ENCODE results near the gene PCED1A. TPM values are rescaled to one million over a fixed set of nuclear protein-coding genes. Genes with fewer than 3 reads are reported as not detected.

PCED1A gene
- total and polyA plus RNA-seq, 2 of the 13 experiments (the other 11 are each of a cell fraction or from before 2014, with no cell fraction given) = 40.1 to 84.2 TPM

- Histone ChIP-seq H3K4me3 (replicated peaks in 1 of 3; ENCODE audit: insufficient read depth in 1 of 3, low read depth in 2 of 3, low read length in 3 of 3) (no peak within 1 kb of the TSS), H3K4me2 (ENCODE audit: low read depth, low read length) (no peak within 1 kb of the TSS), H3K36me3 (replicated peaks in 1 of 2; ENCODE audit: control insufficient read depth in 1 of 2, insufficient read depth in 2 of 2, low read length in 2 of 2) (no peaks in the 10 kb centered on the region), H3K27ac (ENCODE audit: extremely low read length, insufficient read depth, low read length) (no peak within 1 kb of the TSS), H2AFZ (ENCODE audit: low read length) (no peak within 1 kb of the TSS), H3K9ac (ENCODE audit: insufficient read depth, low read depth, low read length) (no peak within 1 kb of the TSS), H3K9me3 (ENCODE audit: low read length) (0 out of 2 replicates have a peak, but pooled peaks cover 5% of the 10 kb centered on the region), H3K4me1 (ENCODE audit: insufficient read depth, low read length) (no peaks in the 10 kb centered on the region), H3K27me3 (ENCODE audit: control insufficient read depth in 1 of 2, insufficient read depth in 2 of 2, low read length in 2 of 2) (peaks cover 0 to 66% of the 10 kb centered on the region in 2 experiments; a peak in 4 of 5 replicates), H4K20me1 (ENCODE audit: insufficient read depth, low read length) (no peaks in the 10 kb centered on the region), H3K79me2 (ENCODE audit: insufficient read depth, low read length) (no peaks in the 10 kb centered on the region)
- no TSS peak for BruUV-seq (replicated peaks)
- in situ Hi-C loops (cut with HindIII; ENCODE audit: extremely low pct_ligation_motif_present, low pct_unique_long_range_greater_than_20kb) (no loop called here), intact Hi-C loops (cut with micrococcal nuclease; ENCODE audit: unreplicated experiment) (no loop called here)
- no peak for TF ChIP-seq ZMYM4 (CRISPR knock-in tag; IDR thresholded peaks at IDR 0.05)
- TF ChIP-seq HES4 (CRISPR knock-in tag; IDR thresholded peaks at IDR 0.05; ENCODE audit: borderline replicate concordance) = peak; percentile 25; the same call in 1 of the 2 replicates
- DNase-seq (ENCODE audit: low spot score) (no peak), ATAC-seq (no peak), FAIRE-seq (no peak)
- WGBS (ENCODE audit: low lambda C conversion rate) = 1% methylated on average over 5 of the region's 5 CpGs
- CTCF ChIA-PET (ENCODE audit: low intra/inter-chr PET ratio, low total read pairs) = no interaction called here
- POLR2A ChIA-PET = no interaction called here
Measured at GRCh38 chr20:2814587-2815051, 25.8 kb downstream of the PCED1A start, which contains the start of gene C20orf141. C20orf141 (plus strand) TSS chr20:2814987; CDS start chr20:2815185, 198 bp downstream.

GRCh38 chr20:2814076-2814475 lies 26.4 kb downstream of the PCED1A start:
- intact Hi-C loops (cut with micrococcal nuclease; ENCODE audit: unreplicated experiment) = no loop called here
- Histone ChIP-seq H3K27ac (ENCODE audit: extremely low read length, insufficient read depth, low read length) (no peak overlapping the region), H3K36me3 (replicated peaks in 1 of 2; ENCODE audit: control insufficient read depth in 1 of 2, insufficient read depth in 2 of 2, low read length in 2 of 2) (no peaks in the 10 kb centered on the region), H3K9ac (ENCODE audit: insufficient read depth, low read depth, low read length) (no peak overlapping the region), H3K9me3 (ENCODE audit: low read length) (0 out of 2 replicates have a peak, but pooled peaks cover 5% of the 10 kb centered on the region), H3K4me1 (ENCODE audit: insufficient read depth, low read length) (no peaks in the 10 kb centered on the region), H3K79me2 (ENCODE audit: insufficient read depth, low read length) (no peaks in the 10 kb centered on the region), H2AFZ (ENCODE audit: low read length) (no peak overlapping the region), H4K20me1 (ENCODE audit: insufficient read depth, low read length) (no peaks in the 10 kb centered on the region), H3K27me3 (ENCODE audit: control insufficient read depth in 1 of 2, insufficient read depth in 2 of 2, low read length in 2 of 2) (peaks cover 0 to 63% of the 10 kb centered on the region in 2 experiments; a peak in 4 of 5 replicates), H3K4me2 (ENCODE audit: low read depth, low read length) (no peak overlapping the region), H3K4me3 (replicated peaks in 1 of 3; ENCODE audit: insufficient read depth in 1 of 3, low read depth in 2 of 3, low read length in 3 of 3) (no peak overlapping the region)
- 54% methylated on average over 1 of the region's 1 CpG for WGBS (ENCODE audit: low lambda C conversion rate)
- ATAC-seq (no peak), FAIRE-seq (no peak), DNase-seq (ENCODE audit: low spot score) (no peak)
- ChIA-PET CTCF (ENCODE audit: low intra/inter-chr PET ratio, low total read pairs) (no interaction called here), POLR2A (no interaction called here)
- in situ Hi-C loops (cut with HindIII; ENCODE audit: extremely low pct_ligation_motif_present, low pct_unique_long_range_greater_than_20kb) = no loop called here
- BruUV-seq (replicated peaks) = no TSS peak
- TF ChIP-seq IKZF5 (CRISPR knock-in tag; IDR thresholded peaks at IDR 0.05) (no peak), ZNF280B (CRISPR knock-in tag; IDR thresholded peaks at IDR 0.05; ENCODE audit: borderline replicate concordance) (no peak), EED (CRISPR knock-in tag; IDR thresholded peaks at IDR 0.05) (no peak), ZNF878 (CRISPR knock-in tag; IDR thresholded peaks at IDR 0.05) (no peak), ZBTB21 (CRISPR knock-in tag; IDR thresholded peaks at IDR 0.05) (no peak), ZBTB46 (CRISPR knock-in tag; IDR thresholded peaks at IDR 0.05; ENCODE audit: borderline replicate concordance) (no peak)

All from HepG2 (cell line).